NCI-H2081 (cell line): ENCODE data around the gene RYR2.
A peak's percentile ranks its signal among the peaks of the same experiment; 100 is the strongest.
"Not testable (repeated sequence)": the region's sequence is repeated elsewhere in the genome, so short reads cannot be mapped to it uniquely, and the experiment has no call there.

Experiments
- DNase-seq, 2 experiments: peaks; one replicate each; lab custom pipeline; 2025; lab: John Stamatoyannopoulos, UW

Gene RYR2

GRCh38 chr1:237352747-237353146 lies 310.8 kb downstream of the RYR2 start:
- DNase-seq: no peak

- DNase-seq: no peak
These were observed 311.9 kb downstream of the RYR2 start for GRCh38 chr1:237353918-237354317.

- no peak for DNase-seq
These were observed 313.0 kb downstream of the RYR2 start for GRCh38 chr1:237355022-237355421.

GRCh38 chr1:237358555-237358954 lies 316.6 kb downstream of the RYR2 start:
- no peak for DNase-seq

- no peak for DNase-seq
These were observed 325.8 kb downstream of the RYR2 start for GRCh38 chr1:237367758-237368157.

- not testable (repeated sequence) for DNase-seq
These were observed 329.5 kb downstream of the RYR2 start for GRCh38 chr1:237371477-237371876.

GRCh38 chr1:237383791-237384190 lies 341.8 kb downstream of the RYR2 start:
- DNase-seq: no peak

GRCh38 chr1:237384213-237384612 lies 342.2 kb downstream of the RYR2 start:
- DNase-seq: no peak

- DNase-seq: peak; percentile 39 to 45
These were observed 344.6 kb downstream of the RYR2 start for GRCh38 chr1:237386362-237387143.

- DNase-seq: no peak
These were observed 345.1 kb downstream of the RYR2 start for GRCh38 chr1:237387144-237387505.

GRCh38 chr1:237390823-237391222 lies 348.8 kb downstream of the RYR2 start:
- DNase-seq: no peak

GRCh38 chr1:237393632-237394031 lies 351.6 kb downstream of the RYR2 start:
- DNase-seq: no peak

- no peak for DNase-seq
These were observed 352.3 kb downstream of the RYR2 start for GRCh38 chr1:237394281-237394680.

GRCh38 chr1:237396426-237396825 lies 354.4 kb downstream of the RYR2 start:
- no peak for DNase-seq

- DNase-seq: no peak
These were observed 356.8 kb downstream of the RYR2 start for GRCh38 chr1:237398751-237399150.

- DNase-seq: no peak
These were observed 363.9 kb downstream of the RYR2 start for GRCh38 chr1:237405912-237406311.

- no peak for DNase-seq
These were observed 369.6 kb downstream of the RYR2 start for GRCh38 chr1:237411621-237412020.

- DNase-seq: no peak
These were observed 375.1 kb downstream of the RYR2 start for GRCh38 chr1:237416924-237417655.

- DNase-seq: no peak
These were observed 386.8 kb downstream of the RYR2 start for GRCh38 chr1:237428809-237429208.

GRCh38 chr1:237429252-237429651 lies 387.3 kb downstream of the RYR2 start:
- no peak for DNase-seq

- DNase-seq: no peak
These were observed 389.5 kb downstream of the RYR2 start for GRCh38 chr1:237431448-237431847.

GRCh38 chr1:237440346-237440745 lies 398.4 kb downstream of the RYR2 start:
- no peak for DNase-seq

GRCh38 chr1:237444120-237444790 lies 402.3 kb downstream of the RYR2 start:
- no peak for DNase-seq
